SU-DHL-6 (cell line): ENCODE results near the gene MEI1.

Experiments
- H2AFZ ChIP-seq: fragments of 200-600 bp; sonication (generic); 2 replicates; pipeline ENCODE4 v1.6.1; 2014; ENCODE audit warnings: low read depth, mild to moderate bottlenecking, moderate library complexity, mixed read lengths, antibody characterized with exemption, low read length; ENCODE audit not compliant: severe bottlenecking
- H3F3A ChIP-seq: fragments of 200-600 bp; shearing (Covaris generic); 2 replicates; pipeline ENCODE4 v1.6.0; 2016; ENCODE audit warnings: antibody characterized with exemption, mild to moderate bottlenecking; ENCODE audit not compliant: insufficient read depth
- H3K27ac ChIP-seq: fragments of 200-600 bp; sonication (generic); 2 replicates; pipeline ENCODE4 v1.5.1; 2016; ENCODE audit warnings: low read depth, mild to moderate bottlenecking, low read length, moderate library complexity, mixed read lengths
- H3K27me3 ChIP-seq: fragments of 200-600 bp; sonication (generic), shearing (Covaris generic); 2 replicates; pipeline ENCODE4 v1.6.0; 2014; ENCODE audit warnings: mild to moderate bottlenecking, low read length
- H3K36me3 ChIP-seq: fragments of 200-600 bp; sonication (generic); 2 replicates; pipeline ENCODE4 v1.6.1; 2014; ENCODE audit warnings: mild to moderate bottlenecking, low read length, mixed read lengths
- H3K4me2 ChIP-seq: fragments of 300-600, 200-600 bp; shearing (Covaris generic), sonication (generic); 2 replicates; pipeline ENCODE4 v1.6.0; 2014; ENCODE audit warnings: low read length, low read depth, mild to moderate bottlenecking; ENCODE audit not compliant: poor library complexity, severe bottlenecking
- H3K4me3 ChIP-seq: fragments of 200-600 bp; sonication (generic); 2 replicates; pipeline ENCODE4 v1.5.1; 2014; ENCODE audit warnings: antibody characterized with exemption, low read length, mild to moderate bottlenecking, mixed read lengths; ENCODE audit not compliant: insufficient read depth, poor library complexity, severe bottlenecking
- H3K79me2 ChIP-seq: fragments of 200-600 bp; sonication (generic); 2 replicates; pipeline ENCODE4 v1.6.1; 2014; ENCODE audit warnings: mild to moderate bottlenecking, low read length, moderate library complexity; ENCODE audit not compliant: insufficient read depth
- H3K9ac ChIP-seq: fragments of 200-600 bp; sonication (generic); 2 replicates; pipeline ENCODE4 v1.7.0; 2014; ENCODE audit warnings: mild to moderate bottlenecking, low read length
- H3K9me2 ChIP-seq: fragments of 200-600 bp; sonication (generic); replicated peaks from 2 replicates; pipeline ENCODE4 v1.6.1; 2014; ENCODE audit warnings: low read length; ENCODE audit not compliant: insufficient read depth
- H3K9me3 ChIP-seq: fragments of 200-600 bp; sonication (generic); 2 replicates; pipeline ENCODE4 v1.6.1; 2014; ENCODE audit warnings: low read length, mixed read lengths; ENCODE audit not compliant: insufficient read depth
- H4K20me1 ChIP-seq: fragments of 200-600 bp; sonication (generic); 2 replicates; pipeline ENCODE4 v1.6.1; 2014; ENCODE audit warnings: low read depth, mild to moderate bottlenecking, antibody characterized with exemption, low read length, moderate library complexity, mixed read lengths
- CTCF ChIP-seq: fragments of 200-600 bp; sonication (generic); IDR thresholded peaks from one replicate; pipeline ENCODE4 v1.5.1; 2017; ENCODE audit warnings: antibody characterized with exemption, mild to moderate bottlenecking, low read length, moderate library complexity; ENCODE audit not compliant: insufficient read depth, poor library complexity, severe bottlenecking
- EZH2phosphoT487 ChIP-seq: fragments of 200-600 bp; sonication (generic), shearing (Covaris generic); conservative IDR thresholded peaks from 2 replicates; pipeline ENCODE4 v1.6.1; 2018; ENCODE audit warnings: mild to moderate bottlenecking, antibody characterized with exemption, low read length, moderate library complexity, mixed read lengths

The MEI1 gene

GRCh38 chr22:41838842-41839618 is 139.7 kb downstream of the MEI1 start:
- H3K27ac ChIP-seq: peak overlapping the region; percentile 25
- peaks cover 7% of the 10 kb centered on the region; the same call in 1 of the 2 replicates for H4K20me1 ChIP-seq
- H3K36me3 ChIP-seq: peaks cover 33% of the 10 kb centered on the region

GRCh38 chr22:41840216-41840615 is 140.9 kb downstream of the MEI1 start:
- Histone ChIP-seq H3K79me2 (peaks cover 98% of the 10 kb centered on the region), H3K27me3 (no peaks in the 10 kb centered on the region), H3K4me2 (peak overlapping the region; percentile 5), H4K20me1 (peaks cover 7% of the 10 kb centered on the region), H3K9me2 (no peaks in the 10 kb centered on the region), H3K9me3 (no peaks in the 10 kb centered on the region), H3K4me3 (no peak overlapping the region), H3K9ac (no peak overlapping the region), H3K36me3 (peaks cover 30% of the 10 kb centered on the region), H3K27ac (0 out of 2 replicates have a peak overlapping the region, but pooled peaks have one; percentile 16), H2AFZ (no peak overlapping the region), H3F3A (peaks cover 7% of the 10 kb centered on the region; the same call in 1 of the 2 replicates)
- TF ChIP-seq EZH2phosphoT487 (no peak), CTCF (no peak)

More at GRCh38 chr22:41838842-41839618, 139.7 kb downstream of the MEI1 start:
- H3K9me2 ChIP-seq: no peaks in the 10 kb centered on the region
- TF ChIP-seq CTCF (no peak), EZH2phosphoT487 (no peak)
- no peak overlapping the region for H3K4me2 ChIP-seq
- no peaks in the 10 kb centered on the region for H3K27me3 ChIP-seq
- H3K9me3 ChIP-seq: no peaks in the 10 kb centered on the region
- no peak overlapping the region for H3K9ac ChIP-seq
- H3K4me3 ChIP-seq: no peak overlapping the region
- no peak overlapping the region for H2AFZ ChIP-seq
- peaks cover 7% of the 10 kb centered on the region; the same call in 1 of the 2 replicates for H3F3A ChIP-seq
- peaks cover 98% of the 10 kb centered on the region for H3K79me2 ChIP-seq

DNA sequence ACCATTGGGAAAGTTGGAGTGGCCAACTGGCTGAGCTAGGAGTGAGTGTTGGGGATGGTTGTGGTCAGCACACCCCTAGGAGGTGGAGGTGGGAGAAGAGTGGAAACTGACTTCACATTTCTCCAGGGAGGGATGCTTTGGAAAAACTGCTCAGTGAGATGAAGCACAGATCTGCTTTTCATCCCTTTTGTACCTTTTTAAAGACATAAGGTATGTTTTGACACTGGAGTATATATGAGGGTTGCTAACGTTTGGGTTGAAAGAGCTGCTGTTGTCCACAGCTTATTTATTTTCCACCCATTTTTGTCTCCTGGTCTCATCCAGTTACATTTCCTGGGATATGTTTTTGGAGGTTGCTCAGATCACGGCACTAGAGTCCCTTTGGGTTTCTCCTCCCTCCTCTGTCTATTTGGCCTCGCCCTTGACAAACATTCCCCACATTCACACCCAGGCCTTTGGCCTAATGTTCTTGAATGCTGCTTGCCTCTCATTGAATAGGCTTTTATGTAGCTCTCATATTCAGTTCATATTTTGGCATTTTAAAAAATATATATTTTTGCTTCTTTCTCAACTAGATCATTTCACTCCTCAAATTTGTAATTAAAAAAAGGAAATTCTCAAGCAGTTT is 141.9 kb downstream of the MEI1 start:
- no peak overlapping the region for H2AFZ ChIP-seq
- H3K9ac ChIP-seq: no peak overlapping the region
- H3K27ac ChIP-seq: peak overlapping the region; percentile 15; the same call in 1 of the 2 replicates
- H3K79me2 ChIP-seq: peaks cover 98% of the 10 kb centered on the region
- TF ChIP-seq CTCF (no peak), EZH2phosphoT487 (no peak)
- no peak overlapping the region for H3K4me3 ChIP-seq
- H3K36me3 ChIP-seq: peaks cover 24% of the 10 kb centered on the region
- H3K9me3 ChIP-seq: no peaks in the 10 kb centered on the region
- H4K20me1 ChIP-seq: peaks cover 7% of the 10 kb centered on the region
- no peaks in the 10 kb centered on the region for H3K9me2 ChIP-seq
- no peaks in the 10 kb centered on the region for H3K27me3 ChIP-seq
- H3K4me2 ChIP-seq: peak overlapping the region; percentile 2
- H3F3A ChIP-seq: peaks cover 7% of the 10 kb centered on the region; the same call in 1 of the 2 replicates
